Measurements from ENCODE around the gene MFSD11.

DNA sequence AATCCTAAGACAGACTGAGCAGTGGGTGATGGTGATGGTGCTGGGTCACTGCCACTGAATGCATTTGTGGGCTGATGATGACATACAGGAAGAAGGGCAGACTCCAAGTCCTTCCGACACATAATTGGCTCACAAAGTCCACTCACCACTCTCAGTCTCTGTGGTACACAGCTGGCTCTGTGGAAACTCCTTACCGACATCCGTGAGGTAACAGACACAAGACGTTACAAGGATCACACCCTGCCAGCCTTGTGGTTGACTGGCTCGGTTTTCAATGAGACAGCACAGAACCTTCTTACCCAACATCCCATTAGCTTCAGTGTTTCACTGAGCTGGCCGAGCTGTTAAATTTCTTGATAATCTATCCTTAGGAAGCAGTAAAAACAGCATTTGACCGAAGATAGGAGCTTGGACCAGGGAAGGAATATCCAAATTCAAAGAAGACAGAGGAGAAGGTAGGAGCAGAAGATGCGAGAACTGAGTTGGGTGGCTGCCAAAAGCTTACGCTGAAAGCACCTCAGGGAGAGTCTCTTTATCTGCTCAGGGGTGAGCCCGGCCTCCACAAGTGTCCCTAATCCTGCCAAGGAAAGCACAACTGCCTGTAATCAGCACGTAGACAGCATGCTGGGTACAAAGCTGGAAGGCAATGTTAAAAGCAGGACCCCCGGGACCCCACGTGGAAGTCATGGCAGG, 21.6 kb upstream of the MFSD11 start:
- TF ChIP-seq, protein P1, sequence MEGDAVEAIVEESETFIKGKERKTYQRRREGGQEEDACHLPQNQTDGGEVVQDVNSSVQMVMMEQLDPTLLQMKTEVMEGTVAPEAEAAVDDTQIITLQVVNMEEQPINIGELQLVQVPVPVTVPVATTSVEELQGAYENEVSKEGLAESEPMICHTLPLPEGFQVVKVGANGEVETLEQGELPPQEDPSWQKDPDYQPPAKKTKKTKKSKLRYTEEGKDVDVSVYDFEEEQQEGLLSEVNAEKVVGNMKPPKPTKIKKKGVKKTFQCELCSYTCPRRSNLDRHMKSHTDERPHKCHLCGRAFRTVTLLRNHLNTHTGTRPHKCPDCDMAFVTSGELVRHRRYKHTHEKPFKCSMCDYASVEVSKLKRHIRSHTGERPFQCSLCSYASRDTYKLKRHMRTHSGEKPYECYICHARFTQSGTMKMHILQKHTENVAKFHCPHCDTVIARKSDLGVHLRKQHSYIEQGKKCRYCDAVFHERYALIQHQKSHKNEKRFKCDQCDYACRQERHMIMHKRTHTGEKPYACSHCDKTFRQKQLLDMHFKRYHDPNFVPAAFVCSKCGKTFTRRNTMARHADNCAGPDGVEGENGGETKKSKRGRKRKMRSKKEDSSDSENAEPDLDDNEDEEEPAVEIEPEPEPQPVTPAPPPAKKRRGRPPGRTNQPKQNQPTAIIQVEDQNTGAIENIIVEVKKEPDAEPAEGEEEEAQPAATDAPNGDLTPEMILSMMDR (IDR thresholded peaks at IDR 0.05), result no peak
- no peak for TF ChIP-seq POLR2A (IDR thresholded peaks at IDR 0.05)

All from heart left ventricle (tissue), 13 donors.